SU-DHL-6 (cell line): ENCODE measurements around the gene PHLDB2.

Experiments used
- H2AFZ ChIP-seq: fragments of 200-600 bp; sonication (generic); 2 replicates; pipeline ENCODE4 v1.6.1; 2014; ENCODE audit warnings: low read depth, mild to moderate bottlenecking, moderate library complexity, mixed read lengths, antibody characterized with exemption, low read length; ENCODE audit not compliant: severe bottlenecking
- H3F3A ChIP-seq: fragments of 200-600 bp; shearing (Covaris generic); 2 replicates; pipeline ENCODE4 v1.6.0; 2016; ENCODE audit warnings: antibody characterized with exemption, mild to moderate bottlenecking; ENCODE audit not compliant: insufficient read depth
- H3K27ac ChIP-seq: fragments of 200-600 bp; sonication (generic); 2 replicates; pipeline ENCODE4 v1.5.1; 2016; ENCODE audit warnings: low read depth, mild to moderate bottlenecking, low read length, moderate library complexity, mixed read lengths
- H3K27me3 ChIP-seq: fragments of 200-600 bp; sonication (generic), shearing (Covaris generic); 2 replicates; pipeline ENCODE4 v1.6.0; 2014; ENCODE audit warnings: mild to moderate bottlenecking, low read length
- H3K36me3 ChIP-seq: fragments of 200-600 bp; sonication (generic); 2 replicates; pipeline ENCODE4 v1.6.1; 2014; ENCODE audit warnings: mild to moderate bottlenecking, low read length, mixed read lengths
- H3K4me2 ChIP-seq: fragments of 300-600, 200-600 bp; shearing (Covaris generic), sonication (generic); 2 replicates; pipeline ENCODE4 v1.6.0; 2014; ENCODE audit warnings: low read length, low read depth, mild to moderate bottlenecking; ENCODE audit not compliant: poor library complexity, severe bottlenecking
- H3K4me3 ChIP-seq: fragments of 200-600 bp; sonication (generic); 2 replicates; pipeline ENCODE4 v1.5.1; 2014; ENCODE audit warnings: antibody characterized with exemption, low read length, mild to moderate bottlenecking, mixed read lengths; ENCODE audit not compliant: insufficient read depth, poor library complexity, severe bottlenecking
- H3K79me2 ChIP-seq: fragments of 200-600 bp; sonication (generic); 2 replicates; pipeline ENCODE4 v1.6.1; 2014; ENCODE audit warnings: mild to moderate bottlenecking, low read length, moderate library complexity; ENCODE audit not compliant: insufficient read depth
- H3K9ac ChIP-seq: fragments of 200-600 bp; sonication (generic); 2 replicates; pipeline ENCODE4 v1.7.0; 2014; ENCODE audit warnings: mild to moderate bottlenecking, low read length
- H3K9me2 ChIP-seq: fragments of 200-600 bp; sonication (generic); replicated peaks from 2 replicates; pipeline ENCODE4 v1.6.1; 2014; ENCODE audit warnings: low read length; ENCODE audit not compliant: insufficient read depth
- H3K9me3 ChIP-seq: fragments of 200-600 bp; sonication (generic); 2 replicates; pipeline ENCODE4 v1.6.1; 2014; ENCODE audit warnings: low read length, mixed read lengths; ENCODE audit not compliant: insufficient read depth
- H4K20me1 ChIP-seq: fragments of 200-600 bp; sonication (generic); 2 replicates; pipeline ENCODE4 v1.6.1; 2014; ENCODE audit warnings: low read depth, mild to moderate bottlenecking, antibody characterized with exemption, low read length, moderate library complexity, mixed read lengths
- CTCF ChIP-seq: fragments of 200-600 bp; sonication (generic); IDR thresholded peaks from one replicate; pipeline ENCODE4 v1.5.1; 2017; ENCODE audit warnings: antibody characterized with exemption, mild to moderate bottlenecking, low read length, moderate library complexity; ENCODE audit not compliant: insufficient read depth, poor library complexity, severe bottlenecking
- EZH2phosphoT487 ChIP-seq: fragments of 200-600 bp; sonication (generic), shearing (Covaris generic); conservative IDR thresholded peaks from 2 replicates; pipeline ENCODE4 v1.6.1; 2018; ENCODE audit warnings: mild to moderate bottlenecking, antibody characterized with exemption, low read length, moderate library complexity, mixed read lengths

PHLDB2 gene

GRCh38 chr3:111910806-111911205, 51.7 kb downstream of the PHLDB2 start:
- H4K20me1 ChIP-seq = no peaks in the 10 kb centered on the region
- H3K9ac ChIP-seq = no peak overlapping the region
- H3K4me3 ChIP-seq = no peak overlapping the region
- H3K9me3 ChIP-seq = no peaks in the 10 kb centered on the region
- TF ChIP-seq EZH2phosphoT487 (no peak), CTCF (no peak)
- H3K79me2 ChIP-seq = no peaks in the 10 kb centered on the region
- no peaks in the 10 kb centered on the region for H3K27me3 ChIP-seq
- H2AFZ ChIP-seq = no peak overlapping the region
- no peaks in the 10 kb centered on the region for H3F3A ChIP-seq
- H3K9me2 ChIP-seq = no peaks in the 10 kb centered on the region
- no peak overlapping the region for H3K27ac ChIP-seq
- H3K4me2 ChIP-seq = no peak overlapping the region
- no peaks in the 10 kb centered on the region for H3K36me3 ChIP-seq

- Histone ChIP-seq H2AFZ (no peak overlapping the region), H3K9me2 (no peaks in the 10 kb centered on the region), H3F3A (no peaks in the 10 kb centered on the region), H3K79me2 (no peaks in the 10 kb centered on the region), H3K9me3 (no peaks in the 10 kb centered on the region), H3K27ac (no peak overlapping the region), H3K4me2 (no peak overlapping the region), H3K27me3 (no peaks in the 10 kb centered on the region), H3K9ac (no peak overlapping the region), H3K36me3 (no peaks in the 10 kb centered on the region), H4K20me1 (no peaks in the 10 kb centered on the region), H3K4me3 (no peak overlapping the region)
- TF ChIP-seq EZH2phosphoT487 = no peak
- no peak for TF ChIP-seq CTCF
These were observed 52.4 kb downstream of the PHLDB2 start for GRCh38 chr3:111911446-111911845.

GRCh38 chr3:111913163-111913763, 54.2 kb downstream of the PHLDB2 start:
- no peak overlapping the region for H2AFZ ChIP-seq
- H3K27me3 ChIP-seq = no peaks in the 10 kb centered on the region
- H3K79me2 ChIP-seq = no peaks in the 10 kb centered on the region
- no peaks in the 10 kb centered on the region for H3K36me3 ChIP-seq
- H3K9ac ChIP-seq = no peak overlapping the region
- H3K27ac ChIP-seq = no peak overlapping the region
- no peaks in the 10 kb centered on the region for H3K9me3 ChIP-seq
- H3K9me2 ChIP-seq = no peaks in the 10 kb centered on the region
- H3K4me3 ChIP-seq = no peak overlapping the region
- no peak for TF ChIP-seq CTCF
- no peaks in the 10 kb centered on the region for H4K20me1 ChIP-seq
- H3K4me2 ChIP-seq = no peak overlapping the region
- H3F3A ChIP-seq = no peaks in the 10 kb centered on the region

GRCh38 chr3:111915905-111916304, 56.8 kb downstream of the PHLDB2 start:
- H3K9ac ChIP-seq = no peak overlapping the region
- H2AFZ ChIP-seq = no peak overlapping the region
- no peak overlapping the region for H3K4me3 ChIP-seq
- H3K27ac ChIP-seq = no peak overlapping the region
- H3K4me2 ChIP-seq = no peak overlapping the region
- no peaks in the 10 kb centered on the region for H3K79me2 ChIP-seq
- TF ChIP-seq EZH2phosphoT487 (no peak), CTCF (no peak)
- H3K36me3 ChIP-seq = no peaks in the 10 kb centered on the region
- no peaks in the 10 kb centered on the region for H3K27me3 ChIP-seq
- no peaks in the 10 kb centered on the region for H3K9me3 ChIP-seq
- H4K20me1 ChIP-seq = no peaks in the 10 kb centered on the region
- H3F3A ChIP-seq = no peaks in the 10 kb centered on the region
- no peaks in the 10 kb centered on the region for H3K9me2 ChIP-seq
